Loucy (cell line): Measurements from ENCODE around the gene WDR64.

ENCODE experiments used
- EZH2phosphoT487 ChIP-seq: fragments of 200-600 bp; IDR thresholded peaks from 2 replicates; pipeline ENCODE4 v1.6.1; 2018; ENCODE audit warnings: antibody characterized with exemption, mild to moderate bottlenecking, moderate library complexity, borderline replicate concordance
- TF ChIP-seq, protein P1 (sequence below): fragments of 200-600 bp; sonication (generic); conservative IDR thresholded peaks from 2 replicates; pipeline ENCODE4 v1.5.1; 2014; ENCODE audit warnings: mild to moderate bottlenecking, antibody characterized with exemption, low read length

DNA sequence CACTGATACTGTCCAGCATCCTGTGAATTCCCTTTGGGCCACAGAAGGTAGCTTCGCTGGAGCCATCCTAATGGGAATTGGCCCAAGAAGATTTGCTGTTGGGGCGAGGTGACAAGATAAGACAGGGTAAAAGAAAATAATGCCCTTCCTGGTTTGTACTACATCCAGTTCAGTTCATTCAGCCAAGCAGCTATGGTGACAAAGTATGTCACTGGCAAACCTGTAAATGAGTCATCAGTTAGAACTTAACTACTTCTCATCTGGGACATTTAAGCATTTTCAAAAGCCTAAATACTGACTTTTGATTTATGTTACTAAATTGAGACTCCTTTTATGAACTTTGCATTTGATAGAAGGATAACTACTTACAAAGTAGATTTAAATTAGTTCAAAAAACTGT is 54.2 kb downstream of the WDR64 start:
- no peak for TF ChIP-seq EZH2phosphoT487
- TF ChIP-seq, protein P1, sequence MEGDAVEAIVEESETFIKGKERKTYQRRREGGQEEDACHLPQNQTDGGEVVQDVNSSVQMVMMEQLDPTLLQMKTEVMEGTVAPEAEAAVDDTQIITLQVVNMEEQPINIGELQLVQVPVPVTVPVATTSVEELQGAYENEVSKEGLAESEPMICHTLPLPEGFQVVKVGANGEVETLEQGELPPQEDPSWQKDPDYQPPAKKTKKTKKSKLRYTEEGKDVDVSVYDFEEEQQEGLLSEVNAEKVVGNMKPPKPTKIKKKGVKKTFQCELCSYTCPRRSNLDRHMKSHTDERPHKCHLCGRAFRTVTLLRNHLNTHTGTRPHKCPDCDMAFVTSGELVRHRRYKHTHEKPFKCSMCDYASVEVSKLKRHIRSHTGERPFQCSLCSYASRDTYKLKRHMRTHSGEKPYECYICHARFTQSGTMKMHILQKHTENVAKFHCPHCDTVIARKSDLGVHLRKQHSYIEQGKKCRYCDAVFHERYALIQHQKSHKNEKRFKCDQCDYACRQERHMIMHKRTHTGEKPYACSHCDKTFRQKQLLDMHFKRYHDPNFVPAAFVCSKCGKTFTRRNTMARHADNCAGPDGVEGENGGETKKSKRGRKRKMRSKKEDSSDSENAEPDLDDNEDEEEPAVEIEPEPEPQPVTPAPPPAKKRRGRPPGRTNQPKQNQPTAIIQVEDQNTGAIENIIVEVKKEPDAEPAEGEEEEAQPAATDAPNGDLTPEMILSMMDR = no peak
